ENCODE results near the gene APLNR. TPM values are rescaled to one million over a fixed set of nuclear protein-coding genes. Genes with fewer than 3 reads are reported as not detected.

The APLNR gene
- total and polyA plus RNA-seq, 2 donors: 3.4 to 50.7 TPM

GRCh38 chr11:57240757-57241156 is 3.7 kb upstream of the APLNR start:
- H3K4me3 ChIP-seq (ENCODE audit: low read depth, low read length): no peak overlapping the region
- WGBS: 59% methylated on average over 5 of the region's 5 CpGs
- no peak for DNase-seq (ENCODE audit: extremely low spot score)
- no peaks in the 10 kb centered on the region for H3K4me1 ChIP-seq (ENCODE audit: insufficient read depth)
- no peak overlapping the region for H3K27ac ChIP-seq (ENCODE audit: low read depth)
- no peaks in the 10 kb centered on the region for H3K36me3 ChIP-seq (ENCODE audit: insufficient read depth)

- WGBS: 90% methylated on average over 2 of the region's 2 CpGs
- H3K36me3 ChIP-seq (ENCODE audit: insufficient read depth): no peaks in the 10 kb centered on the region
- DNase-seq (ENCODE audit: extremely low spot score): no peak
- no peak overlapping the region for H3K4me3 ChIP-seq (ENCODE audit: low read depth, low read length)
- H3K4me1 ChIP-seq (ENCODE audit: insufficient read depth): no peaks in the 10 kb centered on the region
- H3K27ac ChIP-seq (ENCODE audit: low read depth): no peak overlapping the region
Observed at GRCh38 chr11:57240007-57240406, 3.0 kb upstream of the APLNR start.

GRCh38 chr11:57239348-57239747 is 2.3 kb upstream of the APLNR start:
- no peaks in the 10 kb centered on the region for H3K36me3 ChIP-seq (ENCODE audit: insufficient read depth)
- 75% methylated on average over 1 of the region's 1 CpG for WGBS
- H3K4me1 ChIP-seq (ENCODE audit: insufficient read depth): no peaks in the 10 kb centered on the region

GRCh38 chr11:57235761-57236703 is 1.0 kb downstream of the APLNR start:
- Histone ChIP-seq H3K4me1 (ENCODE audit: insufficient read depth) (no peaks in the 10 kb centered on the region), H3K36me3 (ENCODE audit: insufficient read depth) (no peaks in the 10 kb centered on the region), H3K27ac (ENCODE audit: low read depth) (no peak overlapping the region), H3K4me3 (ENCODE audit: low read depth, low read length) (no peak overlapping the region)
- 89% methylated on average over 39 of the region's 39 CpGs for WGBS
- DNase-seq (ENCODE audit: extremely low spot score): no peak

More at GRCh38 chr11:57239348-57239747, 2.3 kb upstream of the APLNR start:
- no peak for DNase-seq (ENCODE audit: extremely low spot score)
- no peak overlapping the region for H3K4me3 ChIP-seq (ENCODE audit: low read depth, low read length)
- no peak overlapping the region for H3K27ac ChIP-seq (ENCODE audit: low read depth)

GRCh38 chr11:57233702-57234101 is 3.3 kb downstream of the APLNR start:
- 70% methylated on average over 5 of the region's 5 CpGs for WGBS
- H3K4me3 ChIP-seq (ENCODE audit: low read depth, low read length): no peak overlapping the region
- DNase-seq (ENCODE audit: extremely low spot score): no peak
- no peaks in the 10 kb centered on the region for H3K36me3 ChIP-seq (ENCODE audit: insufficient read depth)
- no peaks in the 10 kb centered on the region for H3K4me1 ChIP-seq (ENCODE audit: insufficient read depth)
- H3K27ac ChIP-seq (ENCODE audit: low read depth): no peak overlapping the region

GRCh38 chr11:57231539-57232253 is 5.4 kb downstream of the APLNR start:
- H3K27ac ChIP-seq (ENCODE audit: low read depth): no peak overlapping the region
- H3K4me1 ChIP-seq (ENCODE audit: insufficient read depth): no peaks in the 10 kb centered on the region
- H3K36me3 ChIP-seq (ENCODE audit: insufficient read depth): no peaks in the 10 kb centered on the region
- 55% methylated on average over 3 of the region's 3 CpGs for WGBS
- no peak overlapping the region for H3K4me3 ChIP-seq (ENCODE audit: low read depth, low read length)
- no peak for DNase-seq (ENCODE audit: extremely low spot score)

- Histone ChIP-seq H3K4me1 (ENCODE audit: insufficient read depth) (no peaks in the 10 kb centered on the region), H3K4me3 (ENCODE audit: low read depth, low read length) (no peak overlapping the region), H3K36me3 (ENCODE audit: insufficient read depth) (no peaks in the 10 kb centered on the region), H3K27ac (ENCODE audit: low read depth) (no peak overlapping the region)
- DNase-seq (ENCODE audit: extremely low spot score): no peak
- WGBS: 54% methylated on average over 18 of the region's 18 CpGs
Observed at GRCh38 chr11:57230791-57231538, 6.1 kb downstream of the APLNR start.

GRCh38 chr11:57230316-57230715 is 6.7 kb downstream of the APLNR start:
- Histone ChIP-seq H3K4me3 (ENCODE audit: low read depth, low read length) (no peak overlapping the region), H3K36me3 (ENCODE audit: insufficient read depth) (no peaks in the 10 kb centered on the region), H3K27ac (ENCODE audit: low read depth) (no peak overlapping the region), H3K4me1 (ENCODE audit: insufficient read depth) (no peaks in the 10 kb centered on the region)
- 47% methylated on average over 5 of the region's 5 CpGs for WGBS
- DNase-seq (ENCODE audit: extremely low spot score): no peak

GRCh38 chr11:57228600-57228999 is 8.4 kb downstream of the APLNR start:
- Histone ChIP-seq H3K4me3 (ENCODE audit: low read depth, low read length) (no peak overlapping the region), H3K27ac (ENCODE audit: low read depth) (no peak overlapping the region), H3K36me3 (ENCODE audit: insufficient read depth) (no peaks in the 10 kb centered on the region), H3K4me1 (ENCODE audit: insufficient read depth) (no peaks in the 10 kb centered on the region)
- WGBS: 79% methylated on average over 3 of the region's 3 CpGs
- no peak for DNase-seq (ENCODE audit: extremely low spot score)

- no peak overlapping the region for H3K27ac ChIP-seq (ENCODE audit: low read depth)
- H3K36me3 ChIP-seq (ENCODE audit: insufficient read depth): no peaks in the 10 kb centered on the region
- no peak for DNase-seq (ENCODE audit: extremely low spot score)
Observed at GRCh38 chr11:57224537-57224936, 12.5 kb downstream of the APLNR start.

GRCh38 chr11:57224128-57224527 is 12.9 kb downstream of the APLNR start:
- Histone ChIP-seq H3K4me1 (ENCODE audit: insufficient read depth) (no peaks in the 10 kb centered on the region), H3K36me3 (ENCODE audit: insufficient read depth) (no peaks in the 10 kb centered on the region), H3K27ac (ENCODE audit: low read depth) (no peak overlapping the region), H3K4me3 (ENCODE audit: low read depth, low read length) (no peak overlapping the region)
- 87% methylated on average over 2 of the region's 2 CpGs for WGBS
- DNase-seq (ENCODE audit: extremely low spot score): no peak

More at GRCh38 chr11:57224537-57224936, 12.5 kb downstream of the APLNR start:
- H3K4me1 ChIP-seq (ENCODE audit: insufficient read depth): no peaks in the 10 kb centered on the region
- no peak overlapping the region for H3K4me3 ChIP-seq (ENCODE audit: low read depth, low read length)

- no peak overlapping the region for H3K4me3 ChIP-seq (ENCODE audit: low read depth, low read length)
Observed at GRCh38 chr11:57223601-57224000, 13.4 kb downstream of the APLNR start.

GRCh38 chr11:57222239-57222638 is 14.8 kb downstream of the APLNR start:
- Histone ChIP-seq H3K4me1 (ENCODE audit: insufficient read depth) (no peaks in the 10 kb centered on the region), H3K27ac (ENCODE audit: low read depth) (no peak overlapping the region), H3K36me3 (ENCODE audit: insufficient read depth) (no peaks in the 10 kb centered on the region), H3K4me3 (ENCODE audit: low read depth, low read length) (no peak overlapping the region)
- WGBS: 49% methylated on average over 1 of the region's 1 CpG
- DNase-seq (ENCODE audit: extremely low spot score): no peak

More at GRCh38 chr11:57223601-57224000, 13.4 kb downstream of the APLNR start:
- WGBS: 86% methylated on average over 3 of the region's 3 CpGs
- H3K27ac ChIP-seq (ENCODE audit: low read depth): no peak overlapping the region
- H3K36me3 ChIP-seq (ENCODE audit: insufficient read depth): no peaks in the 10 kb centered on the region
- no peak for DNase-seq (ENCODE audit: extremely low spot score)
- H3K4me1 ChIP-seq (ENCODE audit: insufficient read depth): no peaks in the 10 kb centered on the region
